ENCODE results near the gene NLRP1.

- TF ChIP-seq CTCF (IDR thresholded peaks at IDR 0.05), result no peak
- TF ChIP-seq POLR2A (IDR thresholded peaks at IDR 0.05), result no peak
These were observed 26.3 kb downstream of the NLRP1 start for GRCh38 chr17:5557990-5558389.
